ENCODE results near the gene COQ8B.
"Not testable (repeated sequence)": the region's sequence is repeated elsewhere in the genome, so short reads cannot be mapped to it uniquely, and the experiment has no call there.

COQ8B gene

DNA sequence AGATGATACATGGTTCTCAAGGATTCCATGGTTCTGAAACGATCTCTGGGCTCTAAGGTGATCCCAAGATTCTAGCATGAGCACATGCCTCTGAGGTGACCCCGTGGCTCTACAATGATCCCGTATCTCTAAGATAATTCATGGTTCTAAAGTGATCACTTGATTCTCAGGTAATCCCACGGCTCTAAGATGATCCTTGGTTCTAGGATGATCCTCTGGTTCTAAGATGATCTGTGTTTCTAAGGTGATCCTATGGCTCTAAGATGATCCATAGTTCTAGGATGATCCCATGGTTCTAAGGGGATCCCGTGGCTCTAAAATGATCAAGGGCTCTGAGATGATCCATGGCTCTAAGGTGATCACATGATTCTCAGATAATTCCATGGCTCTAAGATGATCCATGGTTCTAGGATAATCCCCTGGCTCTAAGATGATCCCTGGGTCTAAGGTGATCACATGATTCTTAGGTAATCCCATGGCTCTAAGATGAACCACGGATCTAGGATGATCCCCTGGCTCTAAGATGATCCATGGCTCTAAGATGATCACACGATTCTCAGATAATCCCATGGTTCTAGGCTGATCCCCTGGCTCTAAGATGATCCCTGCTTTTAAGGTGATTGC lies 47.6 kb downstream of the COQ8B start:
- DNase-seq, result no peak

DNA sequence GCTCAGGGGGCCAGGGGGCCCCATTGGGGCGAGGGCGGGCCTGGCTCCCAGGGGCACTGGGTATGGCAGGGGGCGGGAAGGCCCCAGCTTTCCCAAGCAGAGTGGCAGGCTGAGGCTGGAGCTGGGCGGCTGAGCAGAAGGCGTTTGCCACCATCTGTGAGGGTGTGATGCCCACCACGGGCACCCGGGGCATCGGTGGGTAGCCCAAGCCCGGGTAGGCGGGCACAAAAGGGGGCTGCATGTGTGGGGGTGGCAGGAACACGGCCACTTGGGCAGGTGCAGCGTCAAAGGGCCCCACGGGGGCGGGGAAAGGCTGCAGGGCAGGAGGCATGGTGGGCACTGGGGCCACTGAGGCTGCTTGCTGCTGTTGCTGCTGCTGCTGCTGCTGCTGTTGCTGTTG lies 49.1 kb downstream of the COQ8B start:
- DNase-seq, result no peak

DNA sequence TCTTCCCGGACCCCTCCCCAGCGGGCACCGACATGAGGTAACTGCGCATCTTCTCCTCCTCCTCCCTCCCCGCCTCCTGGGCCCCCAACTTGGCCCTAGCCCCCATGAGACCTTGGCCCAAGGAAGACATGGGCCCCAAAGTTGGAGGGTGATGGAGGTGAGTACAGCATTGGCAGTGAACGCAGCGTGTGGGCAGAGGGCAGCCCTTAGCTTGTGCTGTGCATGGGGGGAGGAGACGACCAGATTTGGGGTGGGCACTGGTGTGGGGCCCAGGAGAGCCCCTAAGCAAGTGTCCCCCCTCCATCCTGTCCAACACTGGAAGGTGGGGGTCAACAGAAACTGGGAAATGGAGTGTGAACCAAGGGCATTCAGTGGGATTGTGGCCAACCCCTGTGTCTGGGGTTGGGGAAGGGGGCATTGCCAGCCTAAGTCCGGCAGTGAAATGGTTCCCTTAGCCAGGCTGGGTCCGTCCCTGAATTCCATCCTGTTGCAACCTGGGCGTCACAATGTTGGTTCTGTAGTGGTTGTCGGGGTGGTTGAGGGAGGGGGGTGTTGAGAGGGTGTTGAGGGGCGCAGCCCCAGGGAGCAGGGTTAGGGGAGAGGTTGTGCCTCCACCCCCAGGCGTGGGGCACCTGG lies 49.8 kb downstream of the COQ8B start:
- DNase-seq, result no peak

DNA sequence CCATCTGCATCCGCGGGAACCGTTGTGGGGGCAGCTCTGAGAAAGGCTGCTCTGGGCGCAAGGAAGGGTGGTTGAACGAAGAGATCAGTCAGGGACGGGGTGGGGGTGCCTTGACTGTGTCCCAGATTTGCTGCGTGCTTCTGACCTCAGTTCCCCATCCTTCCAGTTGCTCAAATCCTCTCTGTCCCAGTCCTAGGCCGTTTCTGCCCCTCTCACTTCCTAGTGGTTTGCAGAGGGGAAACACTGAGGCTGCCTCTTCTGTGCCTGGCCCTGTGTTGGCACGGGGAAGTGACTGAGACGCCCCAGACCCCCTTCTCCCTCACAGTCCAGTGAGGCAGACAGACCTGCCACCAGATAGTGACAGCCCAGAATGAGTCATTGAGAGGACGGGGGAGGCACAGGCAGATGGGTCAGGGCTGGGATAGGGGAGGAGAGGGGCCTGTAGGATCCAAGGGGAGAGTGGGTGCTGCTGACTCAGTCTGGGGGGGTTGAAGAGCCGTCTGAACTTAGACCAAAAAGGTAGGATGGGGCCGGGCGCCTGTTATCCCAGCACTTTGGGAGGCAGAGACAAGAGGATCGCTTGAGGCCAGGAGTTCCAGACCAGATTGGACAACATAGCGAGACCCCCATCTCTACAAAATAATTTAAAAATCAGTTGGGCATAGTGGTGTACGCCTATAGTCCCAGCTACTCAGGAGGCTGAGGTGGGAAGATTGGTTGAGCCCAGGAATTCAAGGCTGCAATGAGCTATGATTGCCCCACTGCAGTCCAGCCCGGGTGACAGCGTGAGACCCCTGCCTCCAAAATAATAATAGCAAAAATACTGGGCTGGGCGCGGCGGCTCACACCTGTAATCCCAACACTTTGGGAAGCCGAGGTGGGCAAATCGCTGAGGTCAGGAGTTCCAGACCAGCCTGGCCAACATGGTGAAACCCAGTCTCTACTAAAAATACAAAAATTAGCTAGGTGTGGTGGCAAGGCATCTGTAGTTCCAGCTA lies 52.7 kb downstream of the COQ8B start:
- DNase-seq, result peak in 3 of 56 donors; percentile 5 to 39 (median 32)

DNA sequence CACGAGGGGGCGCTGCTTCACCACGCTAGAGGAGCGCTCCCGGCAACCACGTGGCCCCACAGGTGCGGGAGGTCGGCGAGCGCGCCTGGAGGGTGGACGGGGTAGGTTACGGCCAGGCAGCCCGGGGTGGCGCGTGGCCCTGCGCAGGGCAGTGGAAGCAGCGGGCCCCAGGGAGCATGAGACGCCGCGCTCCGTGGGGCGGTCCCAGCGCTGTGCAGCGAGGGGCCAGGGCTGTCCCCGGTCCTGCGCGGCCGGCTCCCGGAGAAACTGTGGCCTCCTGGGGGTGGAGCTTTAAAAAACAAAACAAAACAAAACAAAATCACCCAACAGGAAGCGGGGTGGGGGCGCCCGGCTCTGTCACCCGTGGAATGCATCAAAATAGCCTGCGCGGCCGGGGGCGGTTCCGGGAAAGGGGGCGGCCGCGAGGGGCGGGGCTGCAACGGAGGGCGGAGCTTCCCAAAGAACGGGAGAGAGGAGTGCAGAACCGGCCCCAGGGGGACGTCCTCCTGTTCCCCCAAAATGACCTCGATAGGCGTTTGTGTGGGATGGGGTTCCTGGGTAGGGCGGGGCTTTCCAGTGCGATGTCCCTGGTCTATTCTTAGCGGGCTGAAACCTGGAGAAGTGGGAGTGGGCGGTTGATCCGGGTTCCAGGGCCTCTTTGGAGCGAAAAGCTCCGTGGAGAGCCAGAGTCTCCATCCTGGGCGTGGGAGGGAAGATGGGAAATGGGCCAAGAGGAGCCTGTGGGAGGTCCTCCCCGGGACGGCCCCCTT lies 53.6 kb downstream of the COQ8B start:
- DNase-seq, result peak in 54 of 56 donors; percentile 26 to 92 (median 74)

DNA sequence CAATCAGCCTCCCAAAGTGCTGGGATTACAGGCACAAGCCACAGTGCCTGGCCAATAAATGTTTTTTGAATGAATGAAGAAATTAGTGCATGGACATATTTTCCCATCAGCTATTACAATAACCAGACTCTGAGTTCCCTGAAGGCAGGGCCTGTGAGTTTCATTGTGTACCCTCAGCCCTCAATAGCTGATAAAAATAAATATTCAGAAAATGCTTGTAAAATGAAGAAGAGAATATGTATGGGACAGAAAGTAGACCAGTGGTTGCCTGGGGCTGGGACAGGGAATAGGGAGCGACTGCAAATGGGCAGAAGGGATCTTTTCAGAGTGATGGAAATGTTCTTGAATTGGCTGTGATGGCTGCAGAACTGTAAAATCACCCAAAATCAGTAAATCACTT lies 55.1 kb downstream of the COQ8B start:
- no peak for DNase-seq

DNA sequence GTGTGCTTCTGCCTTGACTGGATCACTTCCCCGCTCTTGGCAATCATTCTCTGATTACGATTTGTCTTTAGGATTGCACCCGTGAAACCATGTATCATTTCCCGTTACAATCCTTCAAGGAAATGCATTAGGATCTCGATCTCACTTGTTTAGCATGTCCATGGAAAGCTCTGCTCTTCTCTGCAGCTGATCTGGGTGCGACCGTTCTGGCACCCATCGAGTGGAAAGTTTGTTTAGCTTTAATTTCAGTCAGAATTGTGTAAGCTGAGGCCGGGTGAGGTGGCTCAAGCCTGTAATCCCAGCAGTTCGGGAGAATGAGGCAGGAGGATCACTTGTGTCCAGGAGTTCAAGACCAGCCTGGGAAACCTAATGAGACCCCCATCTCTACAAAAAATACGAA lies 57.1 kb downstream of the COQ8B start:
- DNase-seq, result no peak

DNA sequence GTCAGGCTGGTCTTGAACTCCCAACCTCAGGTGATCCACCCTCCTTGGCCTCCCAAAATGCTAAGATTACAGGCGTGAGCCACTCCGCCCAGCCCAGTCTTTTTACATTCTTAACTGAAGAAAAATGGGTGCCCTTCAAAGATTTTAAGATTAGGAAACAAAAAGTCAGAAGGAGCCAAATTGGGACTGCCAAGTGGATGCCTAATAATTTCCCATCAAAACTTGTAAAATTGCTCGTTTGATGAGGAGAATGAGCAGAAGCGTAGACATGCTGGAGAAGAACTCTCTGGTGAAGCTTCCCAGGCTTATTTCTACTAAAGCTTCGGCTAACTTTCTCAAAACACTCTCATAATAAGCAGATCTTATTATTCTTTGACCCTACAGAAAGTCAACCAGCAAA lies 57.6 kb downstream of the COQ8B start:
- DNase-seq, result no peak

DNA sequence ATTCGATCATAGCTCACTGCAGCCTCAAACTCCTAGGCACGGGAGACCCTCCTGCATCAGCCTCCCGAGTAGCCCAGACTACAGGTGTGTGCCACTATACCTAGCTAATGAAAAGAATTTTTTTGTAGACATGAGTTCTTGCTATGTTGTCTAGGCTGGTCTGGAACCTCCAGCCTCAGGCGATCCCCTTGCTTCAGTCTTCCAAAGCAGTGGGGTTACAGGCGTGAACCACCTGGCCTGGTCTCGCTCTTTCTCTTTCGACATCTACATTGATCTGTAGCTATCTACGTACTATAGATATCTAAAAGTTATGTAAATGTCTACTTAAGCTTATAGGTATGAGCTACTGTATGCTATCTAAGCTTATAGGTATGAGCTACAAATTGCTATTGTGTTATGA lies 58.7 kb downstream of the COQ8B start:
- no peak for DNase-seq

DNA sequence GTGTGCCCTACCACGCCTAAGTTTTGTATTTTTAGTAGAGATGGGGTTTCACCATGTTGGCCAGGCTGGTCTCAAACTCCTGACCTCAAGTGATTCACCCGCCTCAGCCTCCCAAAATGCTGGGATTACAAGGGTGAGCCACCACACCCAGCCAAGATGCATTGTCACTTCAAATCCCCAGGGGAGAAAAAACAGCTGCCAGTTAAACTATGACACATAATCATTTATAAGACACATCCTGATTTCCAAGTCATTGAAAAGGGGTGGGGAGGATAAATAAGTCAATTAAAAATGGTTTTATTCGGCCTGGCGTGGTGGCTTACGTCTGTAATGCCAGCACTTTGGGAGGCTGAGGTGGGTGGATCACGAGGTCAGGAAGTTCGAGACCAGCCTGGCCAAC lies 61.0 kb downstream of the COQ8B start:
- DNase-seq, result not testable (repeated sequence)

DNA sequence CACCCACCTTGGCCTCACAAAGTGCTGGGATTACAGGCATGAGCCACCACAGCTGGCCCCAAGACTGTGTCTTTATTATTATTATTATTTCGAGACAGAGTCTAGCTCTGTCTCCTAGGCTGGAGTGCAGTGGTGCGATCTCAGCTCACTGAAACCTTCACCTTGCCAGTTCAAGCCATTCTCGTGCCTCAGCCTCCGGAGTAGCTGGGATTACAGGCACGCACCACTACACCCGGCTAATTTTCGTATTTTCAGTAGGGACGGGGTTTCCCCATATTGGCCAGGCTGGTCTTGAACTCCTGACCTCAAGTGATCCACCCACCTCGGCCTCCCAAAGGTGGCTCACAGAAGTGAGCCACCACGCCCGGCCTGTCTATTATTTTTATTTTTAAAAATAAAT lies 64.4 kb downstream of the COQ8B start:
- DNase-seq, result not testable (repeated sequence)

DNA sequence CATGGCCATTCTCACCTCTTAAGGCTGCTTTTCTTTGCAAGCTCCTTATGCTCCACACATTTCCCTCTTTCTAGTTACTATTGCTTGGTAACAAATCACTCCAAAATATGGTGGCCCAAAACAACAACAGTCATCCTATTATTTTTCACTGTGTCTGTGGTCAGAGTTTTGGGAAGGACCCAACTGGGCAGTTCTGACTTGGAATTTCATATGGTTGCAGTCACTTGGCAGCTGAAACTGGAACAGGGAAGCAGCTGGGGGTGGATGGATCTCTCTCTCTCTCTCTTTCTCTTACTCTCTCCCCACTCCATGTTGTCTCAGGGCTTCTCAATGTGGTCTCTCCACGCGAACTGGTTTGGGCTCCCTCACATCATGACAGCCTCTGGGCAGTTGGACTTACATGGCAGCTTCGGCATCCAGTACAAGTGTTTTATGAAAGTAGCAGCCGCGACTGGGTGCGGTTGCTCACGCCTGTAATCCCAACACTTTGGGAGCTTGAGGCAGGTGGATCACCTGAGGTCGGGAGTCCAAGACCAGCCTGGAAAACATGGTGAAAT lies 65.9 kb downstream of the COQ8B start:
- no peak for DNase-seq

DNA sequence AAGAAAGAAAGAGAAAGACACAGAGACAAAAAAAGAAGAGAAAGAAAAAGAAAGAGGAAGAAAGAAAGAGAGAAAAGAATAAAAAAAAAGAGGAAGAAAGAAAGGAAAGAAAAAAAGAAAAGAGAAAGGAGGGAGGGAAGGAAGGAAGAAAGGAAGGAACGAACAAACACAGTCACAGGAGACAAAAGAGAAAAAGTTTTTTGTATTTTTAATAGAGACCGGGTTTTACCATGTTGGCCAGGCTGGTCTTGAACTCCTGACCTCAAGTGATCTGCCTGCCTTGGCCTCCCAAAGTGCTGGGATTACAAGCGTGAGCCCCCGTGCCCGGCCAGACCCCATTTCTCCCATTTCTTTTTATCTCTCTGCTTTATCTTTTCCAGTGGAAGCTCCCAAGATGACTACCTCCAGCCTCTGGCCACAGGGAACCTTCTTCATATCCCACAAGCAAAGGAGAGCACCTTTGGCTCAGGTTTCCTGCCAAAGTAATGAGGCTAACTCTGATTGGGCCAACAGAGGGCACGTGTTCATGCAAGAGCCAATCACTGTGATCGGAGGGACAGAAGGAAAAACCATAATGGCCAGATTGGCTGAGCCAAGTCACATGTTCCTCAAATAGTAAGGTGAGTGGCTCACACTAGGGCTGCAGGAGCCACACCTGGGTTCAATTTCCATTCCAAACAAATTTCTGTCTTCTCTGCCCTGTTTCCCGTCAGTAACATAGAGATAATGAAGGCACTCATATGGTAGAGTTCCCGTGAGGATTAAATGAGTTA lies 66.6 kb downstream of the COQ8B start:
- DNase-seq, result not testable (repeated sequence)

DNA sequence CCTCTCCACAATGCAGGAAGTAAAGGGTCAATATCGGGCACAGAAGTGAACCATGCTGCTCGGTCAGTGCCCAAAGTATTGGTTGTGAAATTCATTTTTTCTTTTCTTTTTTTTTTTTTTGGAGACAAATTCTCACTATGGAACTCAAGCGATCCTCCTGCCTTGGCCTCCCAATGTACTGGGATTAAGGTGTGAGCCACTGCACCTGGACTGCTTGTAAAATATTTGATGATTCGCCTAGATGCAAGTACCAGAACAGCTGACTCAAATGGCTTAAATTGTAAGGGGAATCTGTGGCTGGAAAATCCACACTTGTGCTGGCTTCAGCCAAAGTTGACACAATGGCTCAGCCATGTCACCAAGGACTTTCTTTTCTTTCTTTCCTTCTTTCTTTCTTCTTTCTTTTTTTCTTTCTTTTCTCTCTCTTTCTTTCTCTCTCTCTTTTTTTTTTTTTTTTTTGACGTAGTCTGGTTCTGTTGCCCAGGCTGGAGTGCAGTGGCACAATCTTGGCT lies 69.9 kb downstream of the COQ8B start:
- DNase-seq, result no peak

DNA sequence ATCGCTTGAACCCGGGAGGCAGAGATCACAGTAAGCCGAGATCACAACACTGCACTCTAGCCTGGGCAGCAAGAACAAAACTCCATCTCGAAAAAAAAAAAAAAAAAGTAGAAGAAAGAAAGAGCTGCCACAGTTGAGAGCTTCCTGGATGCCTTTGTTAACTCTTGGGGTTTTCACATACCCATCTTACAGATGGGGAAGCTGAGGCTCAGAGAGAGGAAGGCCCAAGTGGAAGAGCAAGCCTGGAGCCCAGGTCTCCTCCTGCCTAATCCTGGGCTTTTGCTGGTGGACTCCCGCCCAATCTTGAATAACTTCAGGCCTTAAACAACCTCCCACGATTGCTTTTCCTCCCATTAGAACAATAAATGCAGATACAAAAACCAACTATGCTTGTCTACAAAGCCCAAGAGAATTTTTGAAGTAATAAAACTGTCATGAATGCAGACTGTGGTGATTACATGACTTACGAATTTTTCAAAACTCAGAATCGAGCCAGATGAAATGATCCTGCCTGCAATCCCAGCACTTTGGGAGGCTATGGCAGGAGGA lies 73.9 kb downstream of the COQ8B start:
- no peak for DNase-seq

DNA sequence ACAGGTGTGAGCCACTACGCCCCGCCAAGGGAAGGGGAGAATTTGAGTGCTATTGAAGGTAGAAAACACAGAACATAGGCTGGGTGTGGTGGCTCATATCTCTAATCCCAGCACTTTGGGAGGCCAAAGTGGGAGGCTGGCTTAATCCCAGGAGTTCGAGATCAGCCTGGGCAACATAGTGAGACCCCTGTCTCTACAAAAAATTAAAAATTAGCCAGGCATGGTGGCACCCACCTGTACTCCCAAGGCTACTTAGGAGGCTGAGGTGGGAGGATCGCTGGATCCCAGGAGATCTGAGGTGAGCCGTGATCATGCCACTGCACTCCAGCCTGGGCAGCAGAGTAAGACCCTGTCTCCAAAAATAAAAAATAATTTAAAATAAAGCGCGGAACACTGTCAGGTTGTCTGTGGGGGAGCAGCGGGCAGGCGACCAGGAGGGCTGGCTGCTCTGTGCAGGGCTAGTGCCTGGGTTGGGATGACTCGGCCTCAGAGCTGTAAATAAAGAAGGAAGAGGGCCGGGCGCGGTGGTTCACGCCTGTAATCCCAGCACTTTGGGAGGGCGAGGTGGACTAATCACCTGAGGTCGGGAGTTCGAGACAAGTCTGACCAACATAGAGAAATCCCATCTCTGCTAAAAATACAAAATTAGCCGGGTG lies 74.5 kb downstream of the COQ8B start:
- no peak for DNase-seq

Measured in amygdala (tissue), 56 donors.